ENCODE measurements around the gene CCDC167. TPM values are rescaled to one million over a fixed set of nuclear protein-coding genes. Genes with fewer than 3 reads are reported as not detected.

Gene CCDC167
- total and polyA plus RNA-seq, 2 of the 8 experiments (the other 6 are each of a cell fraction or from before 2014, with no cell fraction given): 11.0 to 26.5 TPM

DNA sequence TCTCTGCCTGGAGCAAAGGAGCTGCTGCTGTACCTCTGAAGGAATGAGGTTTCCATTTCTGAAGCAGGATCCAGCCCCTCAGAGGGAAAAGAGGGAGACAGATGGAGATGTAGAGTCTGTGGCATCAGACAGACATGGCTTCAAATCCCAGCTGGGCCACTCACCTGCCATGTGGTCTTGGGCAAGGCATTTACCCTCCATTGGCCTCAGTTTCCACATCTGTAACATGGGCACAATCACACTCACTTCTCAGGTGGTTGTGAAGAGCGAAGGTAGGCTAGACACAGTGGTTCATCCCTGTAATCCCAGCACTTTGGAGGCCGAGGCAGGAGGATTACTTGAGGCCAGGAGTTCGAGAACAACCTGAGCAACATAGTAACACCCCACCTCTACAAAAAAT, 32.4 kb upstream of the CCDC167 start:
- Histone ChIP-seq H3K4ac (replicated peaks; ENCODE audit: insufficient read length, low read depth, low read length) (no peak overlapping the region), H3K18ac (ENCODE audit: extremely low read depth, low read length) (no peak overlapping the region), H3K23ac (ENCODE audit: insufficient read length) (no peak overlapping the region), H3K36me3 (ENCODE audit: control insufficient read depth in 2 of 4, insufficient read depth in 4 of 4, low read length in 3 of 4) (no peaks in the 10 kb centered on the region), H3K9me3 (ENCODE audit: insufficient read depth in 2 of 2, low read depth in 1 of 2, low read length in 1 of 2) (no peaks in the 10 kb centered on the region), H2AK5ac (ENCODE audit: low read depth, low read length) (no peak overlapping the region), H3K9ac (replicated peaks in 1 of 4; ENCODE audit: extremely low read depth in 1 of 4, low read depth in 3 of 4, low read length in 3 of 4) (no peak overlapping the region), H3K79me1 (ENCODE audit: low read depth, low read length) (no peaks in the 10 kb centered on the region), H3K27me3 (replicated peaks in 1 of 4; ENCODE audit: control insufficient read depth in 3 of 4, extremely low read depth in 1 of 4, insufficient read depth in 3 of 4, low read length in 3 of 4) (peaks cover 15 to 50% (median 32%) of the 10 kb centered on the region in 4 experiments), H3K79me2 (ENCODE audit: control insufficient read depth in 1 of 2, insufficient read depth in 2 of 2, low read length in 2 of 2) (no peaks in the 10 kb centered on the region), H2BK12ac (ENCODE audit: low read depth, low read length) (no peak overlapping the region), H2AFZ (ENCODE audit: low read length) (no peak overlapping the region), H3K14ac (ENCODE audit: insufficient read length) (no peak overlapping the region), H4K91ac (replicated peaks; ENCODE audit: insufficient read length, low read length) (no peak overlapping the region), H3K4me2 (ENCODE audit: insufficient read depth in 1 of 2, low read depth in 2 of 2, low read length in 2 of 2) (no peak overlapping the region), H3K56ac (replicated peaks; ENCODE audit: insufficient read length, low read depth, low read length) (no peak overlapping the region), H3K4me3 (ENCODE audit: extremely low read depth in 1 of 4, insufficient read depth in 2 of 4, low read depth in 3 of 4, low read length in 4 of 4) (no peak overlapping the region), H2BK5ac (ENCODE audit: low read depth, low read length) (no peak overlapping the region), H4K5ac (ENCODE audit: insufficient read length, low read depth, low read length) (no peak overlapping the region), H3K27ac (ENCODE audit: low read depth, low read length) (no peak overlapping the region), H3K4me1 (replicated peaks in 1 of 4; ENCODE audit: control insufficient read depth in 3 of 4, insufficient read depth in 4 of 4, low read length in 3 of 4) (peaks cover 0 to 16% (median 5%) of the 10 kb centered on the region in 4 experiments; a peak in 5 of 7 replicates), H2BK20ac (ENCODE audit: low read length) (no peak overlapping the region), H4K20me1 (replicated peaks in 1 of 2; ENCODE audit: control insufficient read depth in 1 of 2, insufficient read depth in 2 of 2, low read length in 2 of 2) (no peaks in the 10 kb centered on the region), H2BK120ac (replicated peaks; ENCODE audit: low read depth, low read length) (no peak overlapping the region), H3K23me2 (ENCODE audit: low read depth, low read length) (peaks cover 12% of the 10 kb centered on the region; the same call in 1 of the 2 replicates), H2BK15ac (ENCODE audit: low read length) (no peak overlapping the region), H4K8ac (ENCODE audit: extremely low read depth, insufficient read depth, low read length) (no peak overlapping the region)
- DNase-seq (ENCODE audit: low read depth in 1 of 2, low spot score in 2 of 2) (no peak), FAIRE-seq (no peak)
- TF ChIP-seq NRF1 (IDR thresholded peaks at IDR 0.05; ENCODE audit: low read depth, low read length) (no peak), BCL11A (IDR thresholded peaks at IDR 0.05; ENCODE audit: low read depth in 2 of 2, low read length in 2 of 2) (no peak), EGR1 (IDR thresholded peaks at IDR 0.05; ENCODE audit: borderline replicate concordance, low read depth, low read length) (no peak), RXRA (IDR thresholded peaks at IDR 0.05; ENCODE audit: insufficient read depth, low read depth, low read length) (no peak), SP1 (IDR thresholded peaks at IDR 0.05; ENCODE audit: low read depth, low read length) (no peak), EP300 (IDR thresholded peaks at IDR 0.05; ENCODE audit: borderline replicate concordance in 1 of 2, low read depth in 2 of 2, low read length in 2 of 2) (no peak), CTBP2 (IDR thresholded peaks at IDR 0.05; ENCODE audit: borderline replicate concordance, insufficient read depth, insufficient read length, low read length) (no peak), TEAD4 (IDR thresholded peaks at IDR 0.05; ENCODE audit: low read depth, low read length) (no peak), CHD1 (IDR thresholded peaks at IDR 0.05; ENCODE audit: low read depth, low read length) (no peak), NANOG (IDR thresholded peaks at IDR 0.05; ENCODE audit: insufficient read depth, low read depth, low read length, poor library complexity, severe bottlenecking) (no peak), CBX5 (IDR thresholded peaks at IDR 0.05; ENCODE audit: low read depth, low read length) (no peak), SUZ12 (IDR thresholded peaks at IDR 0.05; ENCODE audit: low read length) (no peak)
- TF ChIP-seq, protein P1, sequence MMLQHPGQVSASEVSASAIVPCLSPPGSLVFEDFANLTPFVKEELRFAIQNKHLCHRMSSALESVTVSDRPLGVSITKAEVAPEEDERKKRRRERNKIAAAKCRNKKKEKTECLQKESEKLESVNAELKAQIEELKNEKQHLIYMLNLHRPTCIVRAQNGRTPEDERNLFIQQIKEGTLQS (IDR thresholded peaks at IDR 0.05; ENCODE audit: insufficient read depth, low read depth, low read length): no peak
- 81% methylated on average over 3 of the region's 3 CpGs; no CpG with 5 or more reads in 1 of the 2 experiments for WGBS, 2 experiments (ENCODE audit: extremely low coverage in 1 of 2, insufficient coverage in 1 of 2, insufficient read length in 1 of 2, insufficient replicate concordance in 2 of 2, low coverage in 1 of 2, low lambda C conversion rate in 2 of 2, missing lambda C conversion rate in 1 of 2)
- POLR2A ChIA-PET (ENCODE audit: partially characterized antibody): no interaction called here
- CTCF ChIA-PET (ENCODE audit: partially characterized antibody): interaction anchor here (0.6 to 13.8 kb wide), 7 partner anchors 16 to 886 kb away, joined by 3 to 308 read pairs (median 4); no protein-coding TSS in a partner anchor
